GM12891 (cell line): ENCODE results near the gene GPR161. TPM values are rescaled to one million over a fixed set of nuclear protein-coding genes. Genes with fewer than 3 reads are reported as not detected.
"Not testable (repeated sequence)": the region's sequence is repeated elsewhere in the genome, so short reads cannot be mapped to it uniquely, and the experiment has no call there.

Experiments
- DNase-seq: peaks from one replicate; pipeline ENCODE4 v3.0.0; 2011; ENCODE audit warnings: low spot score; ENCODE audit not compliant: insufficient read length
- FAIRE-seq: peaks from 2 replicates; lab custom pipeline; 2011; peaks lifted over from hg19 to GRCh38; lab: Jason Lieb, UNC
- PAX5 ChIP-seq: IDR thresholded peaks from 2 replicates; pipeline ENCODE4 v1.6.1; 2011; ENCODE audit warnings: low read length, moderate library complexity, mild to moderate bottlenecking; ENCODE audit not compliant: insufficient read depth, severe bottlenecking
- POLR2A ChIP-seq: IDR thresholded peaks from 2 replicates; pipeline ENCODE4 v1.6.1; 2011; ENCODE audit warnings: low read depth, low read length, control low read depth
- POLR2AphosphoS5 ChIP-seq: IDR thresholded peaks from 2 replicates; pipeline ENCODE4 v1.6.1; 2011; ENCODE audit warnings: low read depth, low read length, control low read depth
- POU2F2 ChIP-seq: IDR thresholded peaks from 2 replicates; pipeline ENCODE4 v1.6.1; 2011; ENCODE audit warnings: low read depth, mild to moderate bottlenecking, control low read depth, low read length, moderate library complexity
- SPI1 ChIP-seq: IDR thresholded peaks from 2 replicates; pipeline ENCODE4 v1.6.1; 2011; ENCODE audit warnings: low read depth, low read length, control low read depth
- TAF1 ChIP-seq: IDR thresholded peaks from 2 replicates; pipeline ENCODE4 v1.6.1; 2011; ENCODE audit warnings: low read depth, low read length, control low read depth
- polyA plus RNA-seq: library from polyadenylated mRNA; unstranded; fragments of >200 nt; gene quantifications from one replicate; pipeline ENCODE4 v1.2.1, GENCODE V29; 2012; ENCODE audit warnings: low read depth, missing spikeins, inconsistent platforms; ENCODE audit not compliant: missing spikeins

GPR161 gene
- polyA plus RNA-seq = 0.06 TPM

- peak; percentile 35 for DNase-seq
Measured at GRCh38 chr1:168136709-168137514, at the start of gene GPR161. GPR161 (minus strand) TSS chr1:168136930; CDS start chr1:168104850, 32,080 bp downstream.

GRCh38 chr1:168181063-168181720 lies 44.5 kb upstream of the GPR161 start:
- not testable (repeated sequence) for FAIRE-seq, DNase-seq

More at GRCh38 chr1:168136709-168137514, at the start of gene GPR161:
- FAIRE-seq = no peak
- TF ChIP-seq POLR2A (no peak), POLR2AphosphoS5 (no peak), TAF1 (no peak), POU2F2 (no peak), PAX5 (no peak), SPI1 (no peak)

GRCh38 chr1:168180148-168180524 lies 43.4 kb upstream of the GPR161 start:
- no peak for FAIRE-seq
- DNase-seq = no peak

DNA sequence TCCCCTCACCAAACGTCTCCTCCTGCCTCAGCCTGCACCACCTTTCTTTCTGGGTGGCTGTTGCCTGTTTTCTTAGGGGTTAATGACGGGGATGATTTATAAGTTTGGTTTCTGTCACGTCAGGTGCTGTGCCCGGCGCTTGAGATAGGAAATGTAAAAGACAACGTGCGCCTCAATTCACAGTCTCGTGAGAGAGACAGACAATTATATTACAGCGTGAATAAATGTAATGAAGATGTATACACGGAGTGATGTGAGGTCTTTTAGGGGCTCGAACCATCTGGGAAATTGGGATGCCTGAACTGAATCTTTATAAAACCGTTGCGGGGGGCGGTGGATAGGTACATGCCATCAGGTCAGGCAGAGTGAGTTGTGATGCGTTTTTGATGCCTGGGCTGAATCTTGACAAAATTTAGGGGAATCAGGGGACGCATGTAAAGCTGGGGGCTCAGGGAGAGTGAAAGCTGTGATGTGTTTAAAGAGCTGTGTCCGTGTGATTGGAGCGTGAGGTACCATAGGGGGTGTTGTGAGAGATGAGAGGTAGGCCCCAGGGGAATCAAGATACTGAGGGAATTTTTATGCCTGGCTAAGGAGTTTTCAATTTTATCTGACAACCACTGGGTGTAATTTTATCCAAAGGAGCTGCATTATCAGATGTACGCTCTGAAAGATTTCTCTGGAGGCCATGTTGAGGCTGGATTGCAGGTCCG lies 42.9 kb upstream of the GPR161 start:
- DNase-seq (no peak), FAIRE-seq (no peak)
- TF ChIP-seq PAX5 = no peak

More at GRCh38 chr1:168180148-168180524, 43.4 kb upstream of the GPR161 start:
- TF ChIP-seq POLR2A = no peak
- TF ChIP-seq PAX5 = no peak
- no peak for TF ChIP-seq SPI1

GRCh38 chr1:168178638-168179437 lies 42.1 kb upstream of the GPR161 start, which contains the start of gene TIPRL:
TIPRL (plus strand) TSS chr1:168178962; CDS start chr1:168179078, 116 bp downstream.
- FAIRE-seq (peak; percentile 92), DNase-seq (peak; percentile 72)
- no peak; the same call in none of the 2 replicates for TF ChIP-seq POLR2AphosphoS5
- TF ChIP-seq TAF1 = peak; percentile 38
- TF ChIP-seq POU2F2 = no peak
- 0 out of 2 replicates have a peak, but pooled peaks have one; percentile 11 for TF ChIP-seq SPI1
- TF ChIP-seq POLR2A = peak; percentile 77
- peak; percentile 36 for TF ChIP-seq PAX5

- TF ChIP-seq TAF1 = no peak
- TF ChIP-seq POLR2A = no peak
- no peak for TF ChIP-seq PAX5
- TF ChIP-seq SPI1 = no peak
- no peak for TF ChIP-seq POLR2AphosphoS5
- TF ChIP-seq POU2F2 = no peak
- no peak for DNase-seq
- FAIRE-seq = no peak
Measured at GRCh38 chr1:168178227-168178637, 41.5 kb upstream of the GPR161 start.

DNA sequence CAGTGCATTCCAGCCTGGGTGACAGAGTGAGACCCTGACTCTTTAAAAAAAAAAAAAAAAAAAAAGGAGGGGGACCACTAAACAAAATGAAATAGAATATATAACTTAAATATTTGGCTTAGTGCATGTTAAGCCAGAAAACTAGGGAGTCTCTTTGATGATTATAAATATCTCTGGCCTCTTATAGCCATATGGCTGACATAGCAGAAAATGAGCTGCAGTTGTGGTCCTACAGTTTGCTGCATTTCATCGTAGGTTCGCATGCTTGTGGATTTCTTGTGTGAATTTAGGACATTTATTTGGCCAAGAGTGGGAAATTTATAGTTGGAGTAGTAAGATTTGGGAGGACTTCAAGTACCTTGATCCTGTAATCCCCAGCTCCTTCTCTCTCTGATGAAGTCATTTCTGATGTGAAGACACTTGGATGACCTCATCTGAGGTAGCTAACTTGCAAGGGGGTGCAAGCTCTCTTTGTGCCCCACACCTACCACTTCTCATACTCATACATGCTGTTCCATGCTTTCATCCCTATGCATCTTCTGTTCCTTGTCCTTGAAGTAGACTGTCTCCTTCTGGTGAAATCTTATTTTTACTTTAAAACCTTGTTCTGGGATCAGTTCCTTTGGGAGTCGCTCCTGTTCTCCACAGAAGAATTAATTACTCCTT lies 35.7 kb upstream of the GPR161 start:
- TF ChIP-seq POLR2A = no peak
- TF ChIP-seq SPI1 = no peak
- TF ChIP-seq POU2F2 = no peak
- FAIRE-seq (no peak), DNase-seq (no peak)

DNA sequence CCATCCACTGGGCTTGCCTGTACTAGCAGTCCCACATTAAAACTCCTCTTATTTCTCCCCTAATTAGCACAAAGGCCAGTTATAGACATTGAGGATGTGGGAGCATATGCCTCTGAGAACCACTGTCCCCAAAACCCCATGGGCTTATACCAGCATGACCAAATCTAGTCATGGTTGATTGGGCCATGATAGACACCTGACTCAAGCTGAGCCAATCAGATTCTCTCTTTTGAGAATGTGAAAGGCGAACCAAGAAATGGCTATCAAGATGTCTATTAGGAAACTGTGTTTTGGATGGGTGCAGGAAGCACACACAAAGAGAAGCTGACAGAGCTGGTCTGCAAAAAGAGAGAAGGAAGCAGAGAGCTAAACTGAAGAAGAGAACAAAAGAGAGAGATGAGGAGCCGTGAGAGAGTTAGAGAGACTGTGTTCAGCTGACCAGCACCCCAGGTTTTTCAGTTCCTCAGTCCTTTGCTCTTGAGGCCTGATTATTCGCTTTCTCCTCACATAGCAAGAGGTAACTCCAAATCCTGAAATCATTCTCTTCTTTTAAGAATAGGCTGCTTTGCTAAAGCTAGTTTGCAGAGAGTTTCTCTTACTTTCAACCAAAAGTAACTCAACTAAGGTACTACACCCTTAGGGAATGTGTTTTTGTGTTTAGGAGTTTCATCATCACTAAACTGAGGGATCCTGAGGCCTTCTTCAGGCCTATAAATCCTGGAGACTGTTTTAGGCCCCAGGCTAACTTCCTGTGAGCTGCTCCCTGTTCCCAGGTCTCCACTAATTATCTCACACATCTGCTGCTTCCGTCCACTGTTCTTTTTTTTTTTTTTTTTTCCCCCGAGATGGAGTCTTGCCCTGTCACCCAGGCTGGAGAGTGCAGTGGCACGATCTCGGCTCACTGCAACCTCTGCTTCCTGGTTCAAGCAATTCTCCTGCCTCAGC lies 34.1 kb upstream of the GPR161 start:
- FAIRE-seq (peak; percentile 65), DNase-seq (no peak)
- TF ChIP-seq SPI1 (peak; percentile 76), TAF1 (no peak), POLR2A (no peak)

GRCh38 chr1:168167806-168168205 lies 31.1 kb upstream of the GPR161 start:
- FAIRE-seq = no peak
- TF ChIP-seq SPI1 (no peak), POU2F2 (no peak), PAX5 (no peak), TAF1 (no peak), POLR2AphosphoS5 (no peak), POLR2A (no peak)
- DNase-seq = no peak
